PC-9 (cell line): ENCODE results near the gene SKA1. TPM values are rescaled to one million over a fixed set of nuclear protein-coding genes. Genes with fewer than 3 reads are reported as not detected.
"Not testable (repeated sequence)": the region's sequence is repeated elsewhere in the genome, so short reads cannot be mapped to it uniquely, and the experiment has no call there.

ENCODE experiments used
- BruUV-seq: library from RNA; stranded (reverse); fragments of 400-500 nt; replicated peaks from 2 replicates; lab custom pipeline; 2021; lab: Mats Ljungman, UMichigan
- CTCF ChIA-PET: fragments of 300-600 bp; sonication (Branson Sonifier 250); formaldehyde crosslinking; loops from one replicate; lab custom pipeline; 2022; ENCODE audit warnings: antibody characterized with exemption; lab: Charles Lee
- POLR2A ChIA-PET: fragments of 300-600 bp; sonication (Branson Sonifier 250); formaldehyde crosslinking; loops from one replicate; lab custom pipeline; 2022; ENCODE audit warnings: antibody characterized with exemption; ENCODE audit not compliant: unreplicated experiment; lab: Charles Lee
- DNase-seq, 2 experiments: peaks; one replicate each; pipeline versions ENCODE4 v3.0.0 to v3.0.0-alpha.2; 2015 to 2022; ENCODE audit warnings: mixed read lengths in 1 of 2
- H2AFZ ChIP-seq: fragments of 200-600 bp; sonication (generic); 2 replicates; pipeline ENCODE4 v1.8.1; 2017; ENCODE audit warnings: antibody characterized with exemption
- H3F3A ChIP-seq: fragments of 200-600 bp; sonication (generic); 2 replicates; pipeline ENCODE4 v1.8.1; 2017; ENCODE audit warnings: antibody characterized with exemption, mild to moderate bottlenecking, low read depth; ENCODE audit not compliant: insufficient read depth
- H3K27ac ChIP-seq: fragments of 200-600 bp; sonication (generic); 2 replicates; pipeline ENCODE4 v1.6.1; 2016; ENCODE audit warnings: mixed run types
- H3K27me3 ChIP-seq: fragments of 200-600 bp; sonication (generic); 2 replicates; pipeline ENCODE4 v1.6.1; 2016; ENCODE audit warnings: low read depth, mixed run types; ENCODE audit not compliant: insufficient read depth
- H3K36me3 ChIP-seq: fragments of 200-600 bp; sonication (generic); 2 replicates; pipeline ENCODE4 v1.6.1; 2016; ENCODE audit warnings: low read depth, mixed run types
- H3K4me1 ChIP-seq: fragments of 200-600 bp; sonication (generic); replicated peaks from 2 replicates; pipeline ENCODE4 v1.6.1; 2016; ENCODE audit warnings: mixed run types; ENCODE audit not compliant: insufficient read depth
- H3K4me2 ChIP-seq: fragments of 200-600 bp; sonication (generic); 2 replicates; pipeline ENCODE4 v1.6.1; 2017; ENCODE audit warnings: mixed run types
- H3K4me3 ChIP-seq: fragments of 200-600 bp; sonication (generic); 2 replicates; pipeline ENCODE4 v1.6.1; 2016; ENCODE audit warnings: mixed run types
- H3K79me2 ChIP-seq: fragments of 200-600 bp; sonication (generic); 2 replicates; pipeline ENCODE4 v1.6.1; 2017; ENCODE audit warnings: low read depth, mixed run types
- H3K9me2 ChIP-seq: fragments of 200-600 bp; sonication (generic); 2 replicates; pipeline ENCODE4 v1.8.1; 2017; ENCODE audit warnings: mild to moderate bottlenecking; ENCODE audit not compliant: insufficient read depth
- H3K9me3 ChIP-seq: fragments of 200-600 bp; sonication (generic); 2 replicates; pipeline ENCODE4 v1.8.1; 2016; ENCODE audit warnings: low read depth; ENCODE audit not compliant: insufficient read depth
- H4K20me1 ChIP-seq: fragments of 200-600 bp; sonication (generic); 2 replicates; pipeline ENCODE4 v1.8.1; 2017; ENCODE audit not compliant: insufficient read depth
- EZH2 ChIP-seq: fragments of 200-600 bp; sonication (generic); IDR thresholded peaks from 2 replicates; pipeline ENCODE4 v1.8.0; 2017; ENCODE audit warnings: antibody characterized with exemption, low read depth
- intact Hi-C: fragments of 100-400 bp; cut with micrococcal nuclease; formaldehyde crosslinking; loops from one replicate; pipeline ENCODE4 v1.10.0; 2022; ENCODE audit not compliant: unreplicated experiment
- total RNA-seq: library from RNA; stranded (reverse); gene quantifications from 2 replicates; pipeline ENCODE4 v1.2.3, GENCODE V29; 2021
- TF ChIP-seq, protein P1 (sequence below): fragments of 200-600 bp; sonication (generic); conservative IDR thresholded peaks from 2 replicates; pipeline ENCODE4 v1.6.1; 2017; ENCODE audit warnings: mixed run types, antibody characterized with exemption, mild to moderate bottlenecking, moderate library complexity

The SKA1 gene
- total RNA-seq, 1 experiment from 2014 or later: 18.3 TPM

GRCh38 chr18:50398947-50399346 lies 24.1 kb downstream of the SKA1 start:
- Histone ChIP-seq H3K79me2 (no peaks in the 10 kb centered on the region), H3K27me3 (peaks cover 11% of the 10 kb centered on the region), H3K9me2 (no peaks in the 10 kb centered on the region; the same call in 1 of the 2 replicates), H4K20me1 (no peaks in the 10 kb centered on the region), H3K9me3 (no peaks in the 10 kb centered on the region), H3K4me1 (no peaks in the 10 kb centered on the region), H3K36me3 (no peaks in the 10 kb centered on the region), H3K4me2 (no peak overlapping the region), H3F3A (no peaks in the 10 kb centered on the region), H3K4me3 (no peak overlapping the region), H3K27ac (no peak overlapping the region), H2AFZ (no peak overlapping the region)
- DNase-seq: no peak
- ChIA-PET POLR2A (interaction anchor here (0.6 kb wide), 1 partner anchor 335 kb away, joined by 9 read pairs; no protein-coding TSS in a partner anchor), CTCF (no interaction called here)
- intact Hi-C loops: no loop called here
- TF ChIP-seq, protein P1, sequence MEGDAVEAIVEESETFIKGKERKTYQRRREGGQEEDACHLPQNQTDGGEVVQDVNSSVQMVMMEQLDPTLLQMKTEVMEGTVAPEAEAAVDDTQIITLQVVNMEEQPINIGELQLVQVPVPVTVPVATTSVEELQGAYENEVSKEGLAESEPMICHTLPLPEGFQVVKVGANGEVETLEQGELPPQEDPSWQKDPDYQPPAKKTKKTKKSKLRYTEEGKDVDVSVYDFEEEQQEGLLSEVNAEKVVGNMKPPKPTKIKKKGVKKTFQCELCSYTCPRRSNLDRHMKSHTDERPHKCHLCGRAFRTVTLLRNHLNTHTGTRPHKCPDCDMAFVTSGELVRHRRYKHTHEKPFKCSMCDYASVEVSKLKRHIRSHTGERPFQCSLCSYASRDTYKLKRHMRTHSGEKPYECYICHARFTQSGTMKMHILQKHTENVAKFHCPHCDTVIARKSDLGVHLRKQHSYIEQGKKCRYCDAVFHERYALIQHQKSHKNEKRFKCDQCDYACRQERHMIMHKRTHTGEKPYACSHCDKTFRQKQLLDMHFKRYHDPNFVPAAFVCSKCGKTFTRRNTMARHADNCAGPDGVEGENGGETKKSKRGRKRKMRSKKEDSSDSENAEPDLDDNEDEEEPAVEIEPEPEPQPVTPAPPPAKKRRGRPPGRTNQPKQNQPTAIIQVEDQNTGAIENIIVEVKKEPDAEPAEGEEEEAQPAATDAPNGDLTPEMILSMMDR: no peak
- no peak for TF ChIP-seq EZH2
- BruUV-seq: no TSS peak

DNA sequence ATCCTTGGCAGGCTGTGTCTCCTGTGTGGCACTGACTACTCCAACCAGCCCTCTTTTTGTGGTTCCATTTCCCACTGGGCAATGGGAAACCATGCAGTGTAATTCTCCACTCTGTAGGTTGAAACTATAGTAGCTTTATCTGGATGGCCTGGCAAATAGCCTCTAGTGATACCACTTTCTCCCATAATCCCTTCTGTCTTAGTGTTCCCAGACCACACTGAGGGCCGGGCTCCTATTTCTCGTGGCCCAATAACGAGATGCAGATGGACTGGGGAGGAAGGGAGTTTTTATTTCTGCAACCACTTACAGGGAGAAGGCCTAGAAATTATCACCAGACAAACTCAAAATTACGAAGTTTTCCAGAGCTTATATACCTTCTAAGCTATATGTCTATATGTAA lies 24.7 kb downstream of the SKA1 start:
- ChIA-PET POLR2A (no interaction called here), CTCF (no interaction called here)
- Histone ChIP-seq H3K27me3 (peaks cover 12% of the 10 kb centered on the region), H3K9me3 (no peaks in the 10 kb centered on the region), H3K4me2 (no peak overlapping the region), H4K20me1 (no peaks in the 10 kb centered on the region), H3K79me2 (no peaks in the 10 kb centered on the region), H3K9me2 (no peaks in the 10 kb centered on the region; the same call in 1 of the 2 replicates), H3K4me3 (no peak overlapping the region), H3K4me1 (no peaks in the 10 kb centered on the region), H3K36me3 (no peaks in the 10 kb centered on the region), H2AFZ (no peak overlapping the region), H3F3A (no peaks in the 10 kb centered on the region), H3K27ac (no peak overlapping the region)
- TF ChIP-seq EZH2: no peak
- intact Hi-C loops: no loop called here
- DNase-seq: no peak
- BruUV-seq: no TSS peak

DNA sequence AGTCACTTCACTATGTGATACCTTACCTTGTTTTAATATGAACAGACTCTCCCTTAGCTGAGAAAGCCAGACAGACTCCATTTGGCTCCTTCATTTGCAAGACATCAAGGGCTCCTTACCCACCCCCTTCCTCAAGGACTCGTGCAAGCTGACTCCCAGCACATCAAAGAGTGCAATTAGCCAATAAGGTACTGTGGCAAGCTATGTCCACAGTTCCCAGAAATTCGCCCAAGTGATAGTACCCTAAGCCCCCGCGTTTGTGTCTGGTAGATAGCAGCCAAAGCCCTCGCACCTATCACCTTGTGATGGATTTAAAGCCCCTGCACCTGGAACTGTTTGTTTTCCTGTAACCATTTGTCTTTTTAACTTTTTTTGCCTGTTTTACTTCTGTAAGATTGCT lies 25.6 kb downstream of the SKA1 start:
- H3F3A ChIP-seq, POLR2A ChIA-PET, H3K36me3 ChIP-seq, CTCF ChIA-PET, H2AFZ ChIP-seq, H3K4me2 ChIP-seq, DNase-seq, H4K20me1 ChIP-seq, H3K79me2 ChIP-seq, H3K9me3 ChIP-seq, H3K9me2 ChIP-seq, BruUV-seq, H3K4me1 ChIP-seq, H3K27ac ChIP-seq, H3K4me3 ChIP-seq, intact Hi-C loops: not testable (repeated sequence)
- peaks cover 15% of the 10 kb centered on the region for H3K27me3 ChIP-seq

GRCh38 chr18:50401295-50401694 lies 26.4 kb downstream of the SKA1 start:
- Histone ChIP-seq H4K20me1 (no peaks in the 10 kb centered on the region), H3K4me3 (no peak overlapping the region), H3K27me3 (peaks cover 15% of the 10 kb centered on the region), H3K4me2 (no peak overlapping the region), H3K9me2 (no peaks in the 10 kb centered on the region; the same call in 1 of the 2 replicates), H3K27ac (no peak overlapping the region), H2AFZ (no peak overlapping the region), H3K79me2 (no peaks in the 10 kb centered on the region), H3K9me3 (no peaks in the 10 kb centered on the region), H3F3A (no peaks in the 10 kb centered on the region), H3K4me1 (no peaks in the 10 kb centered on the region), H3K36me3 (no peaks in the 10 kb centered on the region)
- no peak for DNase-seq
- TF ChIP-seq, protein P1: no peak
- no peak for TF ChIP-seq EZH2
- ChIA-PET CTCF (no interaction called here), POLR2A (interaction anchor here (0.6 kb wide), 1 partner anchor 205 kb away, joined by 11 read pairs; no protein-coding TSS in a partner anchor)
- intact Hi-C loops: no loop called here
- BruUV-seq: no TSS peak
